Activated T-helper 2 cell treated with anti-CD3 and anti-CD28 coated beads, Interferon-gamma antibody, Interleukin-2, Interleukin-4, amounts not matched to agents 10 μg/mL and 5 μg/mL and 100 μg/mL, durations not matched to agents 14 hours and 24 hours and 36 hours (primary cell): Measurements from ENCODE around the gene FBXO2. TPM values are rescaled to one million over a fixed set of nuclear protein-coding genes. Genes with fewer than 3 reads are reported as not detected.
"Not testable (repeated sequence)": the region's sequence is repeated elsewhere in the genome, so short reads cannot be mapped to it uniquely, and the experiment has no call there.

ENCODE experiments used
- DNase-seq: peaks from one replicate; pipeline ENCODE4 v3.0.0; 2021; ENCODE audit warnings: low spot score
- H3K27ac Mint-ChIP-seq: one replicate; pipeline ENCODE4 v1.8.0; 2021; ENCODE audit warnings: mixed read lengths
- H3K27me3 Mint-ChIP-seq: one replicate; pipeline ENCODE4 v1.8.0; 2021; ENCODE audit warnings: low read depth, mixed read lengths
- H3K36me3 Mint-ChIP-seq: one replicate; pipeline ENCODE4 v1.8.0; 2021; ENCODE audit warnings: low read depth, mixed read lengths
- H3K4me1 Mint-ChIP-seq: one replicate; pipeline ENCODE4 v1.8.0; 2021; ENCODE audit warnings: low read depth, mixed read lengths
- H3K4me3 Mint-ChIP-seq: one replicate; pipeline ENCODE4 v1.8.0; 2021; ENCODE audit warnings: low read depth, mild to moderate bottlenecking, moderate library complexity, mixed read lengths
- H3K9me3 Mint-ChIP-seq: one replicate; pipeline ENCODE4 v1.8.0; 2021; ENCODE audit warnings: mixed read lengths
- intact Hi-C: fragments of 100-400 bp; cut with micrococcal nuclease; formaldehyde crosslinking; loops from one replicate; pipeline ENCODE4 v1.15.1; 2023
- total RNA-seq: library from RNA; stranded (reverse); gene quantifications from 2 replicates; pipeline ENCODE4 v1.2.3, GENCODE V29; 2022

Gene FBXO2
- total RNA-seq, 1 donor from 2014 or later: 0.41 TPM

DNA sequence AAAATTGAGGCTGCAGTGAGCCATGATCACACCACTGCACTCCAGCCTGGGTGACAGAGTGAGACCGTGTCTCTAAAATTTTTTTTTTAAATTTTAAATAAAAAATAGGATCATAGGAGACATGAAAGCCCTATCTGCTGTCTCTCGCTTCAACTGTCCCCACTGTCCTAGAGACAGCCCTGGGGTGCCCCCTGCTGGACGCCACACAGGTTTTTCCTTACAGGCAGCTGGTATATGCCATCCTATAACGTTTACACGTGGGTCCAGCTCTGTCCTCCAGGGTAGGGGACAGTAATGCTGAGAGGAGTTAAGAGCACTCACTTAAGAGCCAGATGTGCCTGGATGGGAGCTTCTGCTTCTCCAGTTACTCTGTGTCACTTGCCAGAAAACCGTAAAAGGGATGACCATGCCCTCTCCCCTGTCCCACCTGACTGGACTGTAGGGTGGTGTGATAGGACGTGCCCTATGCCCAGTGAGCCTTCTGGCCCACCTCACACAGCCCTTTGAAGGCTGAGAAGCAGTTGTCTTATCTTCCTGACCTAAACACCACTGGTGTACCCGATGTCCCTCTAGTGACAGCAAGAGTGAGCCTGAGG, 8.5 kb downstream of the FBXO2 start:
- peaks cover 4% of the 10 kb centered on the region for H3K27me3 Mint-ChIP-seq
- H3K9me3 Mint-ChIP-seq: no peaks in the 10 kb centered on the region

GRCh38 chr1:11645270-11645669, 9.0 kb downstream of the FBXO2 start:
- intact Hi-C loops: no loop called here
- peaks cover 3% of the 10 kb centered on the region for H3K27me3 Mint-ChIP-seq
- H3K27ac Mint-ChIP-seq: no peak overlapping the region
- H3K4me1 Mint-ChIP-seq: peaks cover 4% of the 10 kb centered on the region
- no peaks in the 10 kb centered on the region for H3K9me3 Mint-ChIP-seq
- H3K4me3 Mint-ChIP-seq: no peak overlapping the region
- DNase-seq: no peak
- no peaks in the 10 kb centered on the region for H3K36me3 Mint-ChIP-seq

More for the DNA sequence above, 8.5 kb downstream of the FBXO2 start:
- H3K27ac Mint-ChIP-seq: no peak overlapping the region
- intact Hi-C loops: no loop called here
- peaks cover 6% of the 10 kb centered on the region for H3K4me1 Mint-ChIP-seq
- no peak overlapping the region for H3K4me3 Mint-ChIP-seq
- no peaks in the 10 kb centered on the region for H3K36me3 Mint-ChIP-seq
- DNase-seq: peak; percentile 68

- Mint-ChIP-seq H3K4me1 (no peaks in the 10 kb centered on the region), H3K27me3 (no peaks in the 10 kb centered on the region), H3K4me3 (no peak overlapping the region), H3K9me3 (no peaks in the 10 kb centered on the region), H3K36me3 (no peaks in the 10 kb centered on the region), H3K27ac (no peak overlapping the region)
- intact Hi-C loops: no loop called here
- DNase-seq: no peak
These were observed 10.4 kb downstream of the FBXO2 start for GRCh38 chr1:11643782-11644181.

DNA sequence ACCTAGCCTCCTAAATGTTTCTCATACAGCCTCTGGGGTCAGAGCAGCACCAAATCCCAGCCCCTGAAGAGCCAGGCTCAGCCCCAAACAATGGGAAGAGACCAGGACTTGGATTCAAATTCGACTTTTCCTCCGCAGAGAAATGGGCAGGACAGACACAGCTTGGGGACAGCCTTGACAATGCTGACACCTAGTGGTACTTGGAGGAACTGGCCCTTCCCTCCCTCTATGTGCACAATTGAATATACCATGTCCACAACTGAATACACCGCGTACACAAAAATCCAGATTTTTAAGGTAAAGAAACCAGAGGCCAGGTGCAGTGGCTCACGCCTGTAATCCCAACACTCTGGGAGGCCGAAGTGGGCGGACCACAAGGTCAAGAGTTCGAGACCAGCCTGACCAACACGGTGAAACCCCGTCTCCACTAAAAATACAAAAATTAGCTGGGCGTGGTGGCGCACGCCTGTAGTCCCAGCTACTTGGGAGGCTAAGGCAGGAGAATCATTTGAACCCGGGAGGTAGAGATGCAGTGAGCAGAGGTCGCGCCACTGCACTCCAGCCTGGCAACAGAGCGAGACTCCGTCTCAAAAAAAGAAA, 11.7 kb downstream of the FBXO2 start:
- intact Hi-C loops: loop anchor here (1.0 kb wide), 3 partner anchors 305 to 605 kb away; no protein-coding TSS in a partner anchor
- H3K4me1 Mint-ChIP-seq, H3K36me3 Mint-ChIP-seq, H3K27ac Mint-ChIP-seq, H3K4me3 Mint-ChIP-seq, H3K9me3 Mint-ChIP-seq, H3K27me3 Mint-ChIP-seq: not testable (repeated sequence)
- peak; percentile 50 for DNase-seq

DNA sequence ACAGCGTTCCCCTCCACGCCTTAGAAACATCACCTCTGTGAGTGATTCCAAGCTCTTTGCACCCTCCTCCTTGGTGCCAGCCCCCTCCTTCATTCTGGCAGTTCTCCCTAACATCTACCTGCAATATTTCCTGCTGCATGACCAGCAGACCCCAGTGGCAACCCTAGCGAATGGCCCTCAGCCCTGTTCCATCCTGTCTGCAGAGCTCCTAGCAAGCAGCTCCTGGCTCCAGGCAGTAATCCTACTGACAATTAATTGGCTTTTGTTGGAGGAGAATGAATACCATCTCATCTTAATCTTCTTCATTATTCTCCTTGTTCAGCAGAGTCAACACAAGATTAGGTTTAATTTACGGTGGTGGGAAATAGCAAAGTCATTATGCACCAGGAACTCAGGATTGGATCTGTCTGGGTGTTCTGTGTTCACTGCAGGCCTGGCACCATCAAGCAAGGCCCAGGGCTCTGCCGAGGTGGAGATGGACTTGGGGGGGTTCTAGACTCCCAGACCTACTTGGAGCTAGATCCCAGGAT, 12.4 kb downstream of the FBXO2 start:
- H3K9me3 Mint-ChIP-seq: no peaks in the 10 kb centered on the region
- no peak overlapping the region for H3K27ac Mint-ChIP-seq
- no peaks in the 10 kb centered on the region for H3K4me1 Mint-ChIP-seq
- no peaks in the 10 kb centered on the region for H3K27me3 Mint-ChIP-seq
- H3K4me3 Mint-ChIP-seq: no peak overlapping the region
- intact Hi-C loops: loop anchor here (1.0 kb wide), 3 partner anchors 305 to 605 kb away; no protein-coding TSS in a partner anchor
- no peak for DNase-seq
- H3K36me3 Mint-ChIP-seq: no peaks in the 10 kb centered on the region

GRCh38 chr1:11640944-11641343, 13.3 kb downstream of the FBXO2 start:
- no peaks in the 10 kb centered on the region for H3K4me1 Mint-ChIP-seq
- no peak overlapping the region for H3K4me3 Mint-ChIP-seq
- intact Hi-C loops: no loop called here
- no peak overlapping the region for H3K27ac Mint-ChIP-seq
- H3K27me3 Mint-ChIP-seq: no peaks in the 10 kb centered on the region
- no peaks in the 10 kb centered on the region for H3K9me3 Mint-ChIP-seq
- no peaks in the 10 kb centered on the region for H3K36me3 Mint-ChIP-seq
- DNase-seq: no peak

- H3K4me3 Mint-ChIP-seq: no peak overlapping the region
- DNase-seq: no peak
- no peak overlapping the region for H3K27ac Mint-ChIP-seq
- H3K27me3 Mint-ChIP-seq: no peaks in the 10 kb centered on the region
- H3K9me3 Mint-ChIP-seq: no peaks in the 10 kb centered on the region
- no peaks in the 10 kb centered on the region for H3K4me1 Mint-ChIP-seq
- no peaks in the 10 kb centered on the region for H3K36me3 Mint-ChIP-seq
- intact Hi-C loops: no loop called here
These were observed 14.1 kb downstream of the FBXO2 start for GRCh38 chr1:11640101-11640500.

DNA sequence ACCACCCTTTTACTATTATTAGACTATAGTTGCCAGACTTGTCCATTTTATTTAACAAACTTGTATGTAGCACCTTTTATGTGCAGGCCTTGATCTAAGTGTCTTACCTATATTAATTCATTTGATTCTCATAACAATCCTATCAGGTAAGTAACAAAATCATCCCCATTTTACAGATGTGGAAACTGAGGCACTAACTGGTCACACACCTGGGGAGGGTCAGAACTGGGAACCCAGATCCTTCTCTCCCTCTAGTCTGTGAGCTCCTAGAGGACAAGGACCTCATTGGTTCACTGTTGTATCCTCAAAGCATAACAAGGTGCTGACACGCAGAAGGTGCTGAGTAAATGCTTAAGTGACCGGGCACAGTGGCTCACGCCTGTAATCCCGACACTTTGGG, 14.9 kb downstream of the FBXO2 start:
- no peaks in the 10 kb centered on the region for H3K36me3 Mint-ChIP-seq
- no peak for DNase-seq

GRCh38 chr1:11638121-11638520, 16.1 kb downstream of the FBXO2 start:
- no peak for DNase-seq
- no peaks in the 10 kb centered on the region for H3K27me3 Mint-ChIP-seq
- no peak overlapping the region for H3K4me3 Mint-ChIP-seq
- no peaks in the 10 kb centered on the region for H3K9me3 Mint-ChIP-seq
- intact Hi-C loops: no loop called here
- H3K36me3 Mint-ChIP-seq: no peaks in the 10 kb centered on the region
- no peaks in the 10 kb centered on the region for H3K4me1 Mint-ChIP-seq
- no peak overlapping the region for H3K27ac Mint-ChIP-seq

More for the DNA sequence above, 14.9 kb downstream of the FBXO2 start:
- H3K27ac Mint-ChIP-seq: no peak overlapping the region
- no peaks in the 10 kb centered on the region for H3K27me3 Mint-ChIP-seq
- intact Hi-C loops: no loop called here
- no peaks in the 10 kb centered on the region for H3K4me1 Mint-ChIP-seq
- no peak overlapping the region for H3K4me3 Mint-ChIP-seq
- no peaks in the 10 kb centered on the region for H3K9me3 Mint-ChIP-seq

DNA sequence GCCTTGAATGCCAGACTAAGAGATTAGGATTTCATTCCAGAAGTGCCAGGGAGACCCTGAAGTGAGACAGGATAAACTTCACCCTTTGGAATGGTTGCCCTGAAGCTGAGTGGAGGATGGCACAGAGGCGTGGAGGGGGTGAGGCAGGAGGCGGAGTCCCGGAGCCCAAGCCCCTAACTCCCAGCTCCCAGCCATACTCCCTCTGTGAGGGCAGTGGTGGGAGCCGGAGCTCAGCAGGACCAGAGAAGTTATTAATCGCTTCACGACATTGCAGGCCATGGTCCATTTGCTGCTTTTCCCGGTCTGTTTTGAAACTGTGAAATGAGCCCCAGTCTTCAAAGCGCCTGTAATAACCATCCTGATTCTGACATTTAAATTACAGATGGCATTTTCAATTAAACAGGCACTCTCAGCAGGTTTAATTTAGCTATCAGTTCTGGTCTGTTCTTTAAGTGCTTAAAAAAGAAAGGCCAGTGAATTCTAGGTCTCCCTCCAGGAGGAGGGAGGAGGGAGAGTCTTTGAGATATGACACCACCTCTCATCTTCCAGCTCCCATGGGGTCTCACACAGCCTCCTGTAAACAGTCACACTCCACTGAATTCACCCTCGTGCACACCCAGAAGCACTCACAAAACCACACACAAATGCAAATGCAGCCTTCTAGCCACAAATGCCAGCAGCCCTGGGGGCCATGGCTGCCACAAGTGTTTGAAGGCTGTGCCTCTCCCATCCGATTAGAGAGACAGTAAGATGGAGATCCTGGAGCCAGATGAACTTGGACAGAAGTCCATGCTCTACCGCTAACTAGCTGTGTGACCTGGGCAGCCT, 19.6 kb downstream of the FBXO2 start:
- no peak overlapping the region for H3K4me3 Mint-ChIP-seq
- H3K9me3 Mint-ChIP-seq: no peaks in the 10 kb centered on the region
- no peak for DNase-seq
- intact Hi-C loops: no loop called here
- H3K27ac Mint-ChIP-seq: no peak overlapping the region
- no peaks in the 10 kb centered on the region for H3K4me1 Mint-ChIP-seq
- no peaks in the 10 kb centered on the region for H3K27me3 Mint-ChIP-seq
- no peaks in the 10 kb centered on the region for H3K36me3 Mint-ChIP-seq

DNA sequence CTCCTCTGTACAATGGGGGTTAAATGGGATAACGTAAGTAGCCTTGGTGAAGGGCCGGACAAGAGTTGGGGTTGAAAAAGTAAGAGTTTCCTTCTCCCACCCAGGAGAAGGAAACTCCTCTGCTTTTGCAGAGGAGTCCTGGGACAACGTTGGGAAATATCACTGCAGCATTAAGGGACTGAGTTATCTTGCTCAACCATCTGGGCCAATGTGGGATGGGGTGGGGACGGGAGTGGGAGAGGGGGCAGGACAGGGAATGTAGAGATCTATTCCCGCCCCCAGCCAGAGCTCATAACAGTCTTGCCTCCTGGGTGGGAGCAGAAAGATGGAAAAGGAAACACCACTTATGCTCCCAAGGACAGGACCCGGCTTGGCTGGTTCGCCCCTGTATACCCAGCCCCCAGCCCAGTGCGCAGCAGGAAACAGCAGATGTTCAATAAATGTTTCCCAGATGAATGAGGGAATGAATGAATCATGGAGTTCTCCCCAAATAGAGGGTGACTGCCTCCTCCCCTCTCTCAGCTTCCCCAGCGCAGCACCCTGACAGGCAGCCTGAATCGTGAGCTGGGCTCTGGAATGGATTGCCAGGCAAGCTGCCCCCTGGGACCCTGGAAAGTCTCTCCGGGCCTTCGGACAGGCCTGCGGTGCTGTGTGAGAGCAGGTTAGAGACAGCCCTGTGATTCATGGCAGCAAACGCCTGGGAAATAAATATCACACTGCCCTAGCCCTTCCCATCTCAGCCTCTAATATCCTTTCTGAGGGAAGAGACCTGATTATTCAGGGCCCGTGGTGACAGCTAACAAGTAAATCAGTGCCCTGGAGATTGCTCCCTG, 24.8 kb downstream of the FBXO2 start:
- Mint-ChIP-seq H3K4me1 (no peaks in the 10 kb centered on the region), H3K36me3 (no peaks in the 10 kb centered on the region), H3K4me3 (no peak overlapping the region), H3K9me3 (no peaks in the 10 kb centered on the region), H3K27ac (no peak overlapping the region), H3K27me3 (no peaks in the 10 kb centered on the region)
- no peak for DNase-seq
- intact Hi-C loops: no loop called here

DNA sequence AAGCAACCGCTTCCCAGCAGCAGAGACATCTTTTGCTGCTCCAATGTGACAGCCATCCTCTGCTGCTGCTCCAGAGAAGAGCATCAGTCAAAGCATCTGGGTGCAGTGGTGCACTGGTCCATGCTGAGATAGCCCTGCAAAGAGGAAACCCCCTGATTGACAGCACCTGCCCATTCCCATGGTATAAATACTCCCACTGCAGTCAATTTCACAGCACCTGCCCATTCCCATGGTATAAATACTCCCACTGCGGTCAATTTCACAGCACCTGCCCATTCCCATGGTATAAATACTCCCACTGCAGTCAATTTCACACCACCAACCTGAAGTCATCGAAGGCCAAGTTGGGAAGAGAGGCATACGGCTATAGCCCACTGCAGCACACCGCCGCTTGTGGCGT, 25.5 kb downstream of the FBXO2 start:
- intact Hi-C loops: no loop called here
- H3K4me3 Mint-ChIP-seq: no peak overlapping the region
- H3K4me1 Mint-ChIP-seq: no peaks in the 10 kb centered on the region
- no peaks in the 10 kb centered on the region for H3K9me3 Mint-ChIP-seq
- DNase-seq: no peak
- no peaks in the 10 kb centered on the region for H3K27me3 Mint-ChIP-seq
- H3K36me3 Mint-ChIP-seq: no peaks in the 10 kb centered on the region
- no peak overlapping the region for H3K27ac Mint-ChIP-seq
